Measurements from ENCODE around the gene RASL11A.
"Not testable (repeated sequence)": the region's sequence is repeated elsewhere in the genome, so short reads cannot be mapped to it uniquely, and the experiment has no call there.

Gene RASL11A

GRCh38 chr13:27269114-27269665 is 1.4 kb upstream of the RASL11A start:
- DNase-seq, result no peak

- DNase-seq, result no peak
Observed at GRCh38 chr13:27271570-27272096, 1.0 kb downstream of the RASL11A start.

DNA sequence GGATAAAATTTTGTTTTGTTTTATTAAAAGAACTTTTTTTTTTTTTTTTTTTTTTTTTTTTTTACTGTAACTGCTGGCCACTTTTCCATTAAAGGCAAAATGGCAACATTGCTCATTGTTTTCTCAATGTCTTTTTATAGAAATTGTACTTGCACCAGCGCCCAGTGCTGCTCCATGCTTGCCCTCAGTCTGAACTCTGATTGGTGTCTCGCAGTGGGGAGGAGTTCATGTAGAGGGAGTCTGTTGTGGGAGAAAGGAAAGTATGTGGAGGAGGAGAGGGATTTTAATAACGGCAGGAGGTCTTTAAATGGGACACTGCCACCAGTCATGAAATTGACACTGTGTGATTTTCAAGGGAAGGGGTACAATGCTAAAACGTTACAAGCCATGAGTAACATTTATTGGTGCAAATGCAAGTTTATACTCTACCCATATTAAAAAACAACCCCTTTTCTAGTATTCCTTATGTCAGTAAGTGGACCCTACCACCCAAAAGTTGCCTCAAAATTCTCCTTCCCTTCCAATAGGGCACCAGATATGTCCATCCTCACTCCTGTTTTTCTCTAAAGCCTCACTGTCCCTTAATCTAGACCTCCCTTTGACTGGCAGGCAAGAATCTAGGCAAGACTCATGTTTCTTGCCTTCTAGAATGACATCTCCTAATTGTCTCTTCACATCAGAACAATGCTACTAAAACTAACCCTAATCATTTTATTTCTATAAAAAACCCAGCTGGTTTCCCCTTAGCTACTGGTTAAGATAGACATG is 3.2 kb downstream of the RASL11A start:
- DNase-seq, result no peak

- no peak for DNase-seq
Observed at GRCh38 chr13:27274631-27275030, 4.0 kb downstream of the RASL11A start.

DNA sequence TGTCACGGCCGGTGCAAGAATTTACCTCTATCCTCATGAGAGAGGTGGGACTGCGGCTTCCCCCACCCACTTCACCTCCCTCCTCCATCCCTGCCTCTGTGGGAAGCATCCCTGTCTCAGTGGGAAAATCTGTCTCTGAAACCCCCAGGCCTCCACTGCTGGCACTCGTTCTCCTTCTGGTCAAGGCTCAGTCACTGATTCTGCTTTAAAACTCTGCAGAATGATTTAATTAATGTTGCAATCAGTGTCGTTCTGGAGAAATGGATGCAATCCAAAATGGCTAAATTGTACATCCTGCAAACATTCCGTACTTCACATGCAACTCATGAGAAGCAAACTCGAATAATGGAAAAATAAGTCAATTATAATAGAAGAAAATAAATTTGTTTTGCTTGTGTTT is 5.6 kb downstream of the RASL11A start:
- DNase-seq, result no peak

- DNase-seq, result no peak
Observed at GRCh38 chr13:27279506-27279905, 8.9 kb downstream of the RASL11A start.

DNA sequence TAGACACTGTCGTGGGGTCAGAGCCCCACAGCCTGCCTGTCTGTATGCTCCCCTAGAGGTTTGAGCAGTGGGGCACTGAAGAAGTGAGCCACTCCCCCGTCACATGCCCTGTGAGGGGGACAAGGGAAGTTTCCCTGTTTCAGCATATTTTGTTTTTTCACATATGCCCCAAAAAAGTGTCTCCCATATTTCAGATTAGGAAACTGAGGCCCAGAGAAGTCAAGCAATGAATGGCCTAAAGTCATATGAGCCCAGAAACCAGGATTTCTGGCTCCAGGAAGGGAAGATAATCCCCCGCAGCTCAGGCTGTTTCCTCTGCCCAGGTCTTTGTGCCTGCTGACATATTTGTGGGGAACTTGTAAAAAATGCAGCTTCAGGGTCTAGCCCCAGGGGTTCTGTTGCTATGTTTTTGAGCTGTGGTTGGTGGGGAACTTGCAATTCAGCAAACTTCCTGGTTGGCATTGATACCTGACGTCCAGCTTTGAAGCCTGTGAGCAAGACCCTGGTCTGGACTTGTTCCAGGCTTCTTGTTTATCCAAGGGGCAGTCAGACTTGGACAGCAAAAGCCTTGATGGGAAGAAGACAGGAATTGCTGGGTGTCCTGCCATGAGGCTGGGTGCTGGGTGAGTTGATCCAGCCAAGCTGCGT is 9.5 kb downstream of the RASL11A start:
- no peak for DNase-seq

DNA sequence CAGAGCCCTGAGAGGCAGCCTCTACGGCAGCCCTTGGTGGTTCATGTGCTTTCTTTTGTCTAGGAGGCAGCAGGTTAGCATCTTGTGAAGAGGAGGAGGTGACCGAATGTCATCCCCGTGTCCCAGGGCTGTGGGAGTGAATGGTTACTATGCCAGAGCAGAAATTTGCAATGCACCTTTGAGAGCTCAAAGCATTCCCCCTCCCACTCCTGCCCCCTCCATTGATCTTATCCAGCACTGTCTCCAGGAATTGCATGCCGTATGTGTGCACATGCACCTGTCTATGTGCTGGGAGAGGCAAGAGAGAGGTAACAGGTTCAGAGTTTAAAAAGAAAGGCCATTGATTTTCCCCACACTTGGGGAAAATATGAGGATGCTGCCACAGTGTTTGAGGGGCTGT is 10.2 kb downstream of the RASL11A start:
- no peak for DNase-seq

DNA sequence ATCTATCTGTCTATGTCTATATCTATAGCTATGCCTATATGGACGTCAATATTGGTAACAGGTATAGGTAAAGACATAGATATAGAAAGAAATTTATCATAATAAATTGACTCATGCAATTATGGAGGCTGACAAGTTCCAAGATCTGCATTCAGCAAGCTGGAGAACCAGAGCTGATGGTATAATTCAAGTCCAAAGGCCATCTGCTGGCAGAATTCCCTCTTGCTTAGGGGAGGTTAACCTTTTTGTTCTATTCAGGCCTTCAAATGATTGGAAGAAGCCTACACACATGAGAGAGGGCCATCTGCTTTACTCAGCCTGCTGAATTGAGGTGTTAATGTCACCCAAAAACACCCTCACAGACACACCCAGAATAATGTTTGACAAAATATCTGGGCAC is 10.8 kb downstream of the RASL11A start:
- DNase-seq, result no peak

DNA sequence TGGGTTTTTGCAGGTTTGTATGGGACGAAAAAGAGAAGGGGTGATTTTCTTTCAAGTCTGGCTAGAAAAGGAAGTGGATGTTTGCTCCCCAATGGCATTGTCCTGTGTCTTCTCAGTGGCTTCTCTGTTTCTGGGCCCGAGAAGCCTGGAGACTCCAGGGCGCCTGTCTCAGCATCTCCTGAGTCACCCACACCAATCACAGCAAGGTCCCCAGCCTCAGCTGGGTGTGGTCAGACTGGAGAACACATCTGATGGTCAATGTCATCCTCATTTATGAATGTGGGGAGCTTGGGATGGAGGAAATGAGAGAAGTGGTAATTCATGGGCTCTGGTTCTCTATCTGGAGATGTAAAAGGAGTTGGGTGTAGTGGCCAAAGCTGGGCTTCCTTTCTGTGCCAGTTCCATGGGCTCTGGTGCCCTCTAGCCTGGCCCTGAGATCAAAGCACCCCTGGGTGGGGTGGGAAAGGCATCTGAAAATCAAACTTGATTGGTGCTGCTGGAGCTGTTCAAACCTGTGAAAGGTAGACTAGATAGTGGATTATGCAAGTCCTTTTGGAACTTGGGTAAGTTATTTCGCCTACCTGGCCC is 13.4 kb downstream of the RASL11A start:
- no peak for DNase-seq

DNA sequence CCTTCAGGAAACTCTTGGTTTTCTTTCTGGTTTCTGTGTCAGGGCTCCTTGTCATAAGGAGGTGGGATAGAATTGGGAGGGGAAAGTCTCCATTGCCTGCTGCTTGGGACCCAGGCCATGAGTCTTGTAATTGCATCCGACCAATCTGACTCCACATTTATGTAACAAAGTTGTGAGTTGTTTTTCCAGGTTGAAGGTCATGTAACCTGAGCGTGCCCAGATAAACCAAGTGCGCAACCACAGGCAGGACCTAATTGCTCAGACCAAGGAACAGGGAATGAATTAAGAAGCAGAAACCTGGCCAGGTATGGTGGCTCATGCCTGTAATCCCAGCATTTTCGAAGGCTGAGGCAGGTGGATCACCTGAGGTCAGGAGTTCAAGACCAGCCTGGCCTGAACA is 17.8 kb downstream of the RASL11A start:
- DNase-seq, result no peak

GRCh38 chr13:27289011-27289665 is 18.5 kb downstream of the RASL11A start:
- no peak for DNase-seq

DNA sequence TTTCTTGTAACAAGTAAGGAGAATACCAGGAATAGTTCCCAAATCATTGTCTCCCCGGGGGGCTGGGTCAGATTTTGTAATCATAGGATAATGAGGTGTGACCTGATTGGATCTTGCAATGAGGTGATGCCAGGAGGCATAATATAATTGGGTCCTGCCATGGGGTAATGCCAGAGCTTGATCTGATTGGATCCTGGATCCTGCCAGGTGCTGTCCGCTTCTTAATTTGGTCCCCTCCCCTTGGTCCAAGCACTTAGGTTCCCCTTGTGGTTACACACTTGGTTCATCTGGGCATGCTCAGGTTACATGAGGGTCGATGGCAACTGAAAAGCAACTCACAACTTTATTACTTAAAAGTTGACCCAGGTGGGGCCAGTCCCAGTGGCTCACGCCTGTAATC is 20.1 kb downstream of the RASL11A start:
- no peak for DNase-seq

GRCh38 chr13:27291967-27292366 is 21.3 kb downstream of the RASL11A start:
- not testable (repeated sequence) for DNase-seq

DNA sequence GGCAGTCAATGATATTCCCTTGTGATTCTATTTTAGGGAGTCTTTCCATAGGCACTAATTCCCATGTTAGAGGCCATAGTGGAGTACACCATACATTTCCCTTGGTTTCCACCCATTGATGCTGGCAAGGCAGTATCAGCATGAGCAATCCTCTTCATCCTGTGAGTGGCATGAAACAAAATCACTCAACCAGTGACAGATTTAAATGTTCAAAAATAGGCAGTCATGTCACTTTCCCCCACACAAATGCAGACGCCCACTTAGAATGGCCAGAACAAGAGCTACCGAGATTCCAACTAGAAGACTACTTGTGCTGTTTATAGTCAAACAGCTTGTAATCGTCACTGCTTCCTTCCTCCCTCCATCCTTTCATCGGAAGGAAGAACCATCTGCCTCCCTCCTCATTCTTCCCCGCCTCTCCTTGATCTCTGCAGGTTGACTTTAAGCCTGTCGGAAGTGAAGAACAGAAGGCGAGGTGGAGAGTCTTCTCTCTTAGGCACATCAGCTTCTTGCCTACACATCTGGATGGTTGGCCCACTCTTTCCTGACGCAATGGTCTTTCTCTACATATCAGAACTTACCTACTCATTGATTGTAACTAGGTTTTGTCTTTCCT is 22.6 kb downstream of the RASL11A start:
- no peak for DNase-seq

GRCh38 chr13:27293873-27294515 is 23.4 kb downstream of the RASL11A start:
- DNase-seq, result no peak

DNA sequence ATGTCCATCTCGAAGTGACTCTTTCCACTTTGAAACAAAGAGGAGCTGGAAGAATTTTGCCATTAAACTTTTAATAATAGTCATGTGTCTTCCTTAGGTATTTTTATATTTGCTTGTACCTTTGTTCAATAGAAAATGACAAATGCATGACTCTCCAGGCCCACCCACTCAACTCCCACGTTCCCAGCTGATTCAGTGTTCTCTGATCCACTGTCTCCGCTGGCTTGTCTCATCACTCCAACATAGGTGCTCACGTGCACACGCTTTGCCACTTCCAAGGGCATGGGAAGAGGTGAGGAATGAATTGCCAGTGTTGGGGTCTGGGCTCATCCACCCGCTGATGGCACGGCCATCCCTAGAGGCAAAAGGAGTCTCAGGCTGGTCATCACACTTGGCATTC is 24.5 kb downstream of the RASL11A start:
- DNase-seq, result no peak

DNA sequence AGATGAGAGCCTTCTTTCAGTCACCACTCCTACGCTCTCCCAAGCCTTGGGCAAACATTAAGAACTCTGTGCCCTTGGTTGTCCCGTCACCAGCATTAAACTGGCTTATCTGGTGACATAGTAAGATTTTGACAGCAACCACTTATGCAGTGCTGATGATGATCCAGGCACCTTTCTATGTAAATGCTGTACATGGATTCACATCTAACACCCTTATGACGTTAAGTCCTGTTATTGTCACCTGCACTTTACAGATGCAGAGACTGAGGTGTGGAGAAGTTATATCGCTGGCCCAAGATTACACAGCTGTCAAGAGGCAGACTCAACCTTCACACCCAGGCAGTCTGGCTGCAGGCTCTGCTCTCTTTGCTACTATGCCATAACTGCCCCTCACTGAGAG is 25.0 kb downstream of the RASL11A start:
- DNase-seq, result no peak

DNA sequence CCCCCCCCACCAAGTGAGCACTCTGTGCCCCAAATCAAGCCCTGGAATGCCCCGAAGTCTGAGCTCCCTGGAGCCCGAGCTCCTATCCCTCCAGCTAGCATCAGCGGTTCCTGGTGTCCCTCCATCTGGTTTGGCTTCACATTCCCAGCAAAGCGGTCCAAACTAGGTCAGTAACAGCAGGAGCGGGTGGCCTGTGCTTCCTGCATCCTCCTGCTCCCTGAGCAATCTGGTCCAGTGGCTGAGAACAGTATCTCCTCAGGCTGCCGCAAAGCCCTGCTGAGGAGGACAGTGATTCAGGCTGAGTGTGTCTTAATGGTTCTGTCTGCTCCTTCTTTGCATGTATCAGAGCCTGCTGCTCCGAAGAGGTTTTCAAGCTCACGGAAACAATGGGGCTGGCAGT is 25.9 kb downstream of the RASL11A start:
- no peak for DNase-seq

- DNase-seq, result no peak
Observed at GRCh38 chr13:27298849-27299248, 28.2 kb downstream of the RASL11A start.

GRCh38 chr13:27300406-27300805 is 29.8 kb downstream of the RASL11A start:
- not testable (repeated sequence) for DNase-seq

GRCh38 chr13:27300941-27301586 is 30.4 kb downstream of the RASL11A start:
- no peak for DNase-seq

All from T-helper 9 cell (primary cell).